ENCODE data around the gene CD274.
"Not testable (repeated sequence)": the region's sequence is repeated elsewhere in the genome, so short reads cannot be mapped to it uniquely, and the experiment has no call there.

The CD274 gene

DNA sequence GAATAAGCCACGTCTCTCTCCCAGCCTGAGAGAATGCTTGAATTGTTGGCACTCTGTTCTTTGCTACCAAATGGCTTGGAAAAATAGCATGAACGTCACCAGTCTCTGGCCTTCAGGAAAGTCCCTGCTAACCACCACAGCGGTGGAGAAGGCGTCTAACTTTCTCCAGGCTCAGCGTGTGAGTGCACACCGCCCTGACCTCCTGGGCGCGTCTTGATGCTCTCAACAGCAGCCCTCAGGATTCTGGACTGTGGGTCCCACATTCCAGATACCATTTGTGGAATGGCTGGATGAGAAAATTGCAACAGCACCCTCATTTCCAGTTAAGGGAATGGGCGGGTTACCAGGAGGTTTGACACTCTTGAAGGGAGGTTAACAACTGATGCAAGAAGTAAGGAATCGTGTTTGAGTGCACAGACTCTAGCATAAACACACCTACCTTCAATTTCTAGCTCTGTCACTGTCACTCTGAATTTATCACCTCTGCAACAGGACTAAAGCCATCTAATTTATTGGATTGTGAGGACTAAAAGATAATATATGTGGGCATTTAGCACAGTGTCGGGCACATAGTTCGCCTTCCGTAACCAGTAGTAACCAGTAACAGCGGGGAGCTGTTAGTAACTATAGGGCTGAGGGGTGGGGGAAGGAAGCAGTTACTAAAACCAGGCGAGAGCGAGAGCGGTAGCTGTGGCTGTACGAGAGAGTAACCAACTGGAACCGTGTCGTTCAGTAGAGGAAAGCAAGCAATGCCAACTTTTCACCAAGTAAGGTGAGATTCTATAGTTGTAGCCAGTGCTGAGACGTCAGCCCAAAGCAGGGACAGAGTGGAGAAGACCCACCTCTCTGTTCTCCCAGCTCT is 11.8 kb upstream of the CD274 start:
- peak; percentile 40 for DNase-seq

DNA sequence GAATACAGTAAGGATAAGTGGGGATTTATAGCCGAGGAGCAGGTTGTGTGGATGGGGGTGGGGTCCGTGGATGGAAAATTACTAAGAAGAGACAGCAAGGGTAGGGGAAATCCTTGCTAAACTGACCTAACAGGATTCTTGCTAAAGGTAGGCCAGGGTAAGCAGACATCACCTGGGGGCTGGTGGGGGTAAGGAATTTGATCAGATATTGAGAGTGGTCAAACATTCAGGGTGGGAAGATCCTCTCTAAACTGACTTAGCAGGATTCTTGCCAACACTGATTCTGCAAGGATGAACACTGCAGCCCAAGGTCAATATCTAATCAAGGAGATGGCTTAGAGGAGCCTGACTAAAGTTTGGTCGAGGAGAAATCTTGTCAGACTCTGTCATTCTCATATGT is 9.9 kb upstream of the CD274 start:
- DNase-seq: no peak

DNA sequence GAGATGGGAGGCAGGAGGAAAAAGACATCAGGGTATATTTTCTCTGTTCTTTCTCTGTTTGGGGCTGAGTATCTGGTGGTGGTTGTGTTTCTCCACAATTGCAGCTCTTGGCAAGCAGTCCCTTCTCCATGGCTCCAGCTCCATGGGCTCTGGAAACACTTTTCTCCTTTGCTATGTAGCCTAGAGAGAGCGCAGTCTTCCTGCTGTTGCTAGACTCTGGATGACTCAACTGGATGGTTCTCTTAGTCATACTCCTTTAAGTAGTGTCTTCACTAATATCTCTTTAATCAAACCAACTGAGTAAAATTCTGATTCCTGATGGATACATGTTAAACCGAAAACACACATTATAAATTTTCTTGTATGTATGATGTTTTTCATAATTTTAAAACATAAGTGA is 9.3 kb upstream of the CD274 start:
- DNase-seq: no peak

DNA sequence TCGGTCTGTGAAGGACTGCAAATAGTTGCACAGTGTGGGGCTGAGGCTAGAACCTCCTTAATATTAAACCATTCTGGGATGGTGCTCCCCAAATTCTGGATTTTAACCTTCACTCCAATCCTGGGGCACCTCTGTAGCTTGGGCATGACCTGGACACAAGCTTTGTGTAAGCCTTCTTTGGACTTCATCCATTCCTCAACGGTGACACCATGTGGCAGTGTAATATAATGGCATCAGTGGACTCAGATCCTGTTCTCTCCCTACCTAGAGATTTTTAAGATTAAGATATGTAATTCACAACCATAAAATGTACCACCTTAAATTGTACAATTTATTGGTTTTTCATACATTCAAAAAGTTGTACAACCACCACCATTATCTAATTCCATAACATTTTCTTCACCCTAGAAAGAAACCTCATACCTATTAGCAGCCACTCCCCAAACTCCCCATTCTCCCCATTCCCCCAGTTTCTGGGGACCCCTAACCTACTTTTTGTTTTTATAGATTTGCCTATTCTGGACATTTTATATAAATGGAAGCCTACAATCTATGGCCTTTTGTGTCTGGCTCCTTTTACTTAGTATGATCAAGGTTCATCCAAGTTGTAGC is 7.8 kb upstream of the CD274 start:
- DNase-seq: peak; percentile 17

DNA sequence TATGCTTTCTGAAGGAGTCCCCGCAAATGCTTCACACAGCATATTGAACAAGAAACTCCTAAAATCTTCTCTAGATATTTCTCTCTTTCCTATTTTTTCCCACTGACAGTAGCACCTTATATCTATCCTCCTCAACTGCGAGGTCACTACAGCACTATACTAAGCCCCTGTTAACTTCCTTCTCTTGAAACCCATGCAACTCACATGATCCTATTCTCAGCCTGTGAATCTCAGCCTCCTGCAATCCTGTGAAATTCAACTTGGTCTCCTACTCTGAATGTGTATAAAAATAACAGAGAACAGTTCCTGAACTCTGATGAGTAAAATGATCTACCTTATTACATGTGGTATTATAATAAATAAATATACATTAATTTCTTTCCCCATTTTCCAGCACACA is 6.5 kb upstream of the CD274 start:
- DNase-seq: no peak

DNA sequence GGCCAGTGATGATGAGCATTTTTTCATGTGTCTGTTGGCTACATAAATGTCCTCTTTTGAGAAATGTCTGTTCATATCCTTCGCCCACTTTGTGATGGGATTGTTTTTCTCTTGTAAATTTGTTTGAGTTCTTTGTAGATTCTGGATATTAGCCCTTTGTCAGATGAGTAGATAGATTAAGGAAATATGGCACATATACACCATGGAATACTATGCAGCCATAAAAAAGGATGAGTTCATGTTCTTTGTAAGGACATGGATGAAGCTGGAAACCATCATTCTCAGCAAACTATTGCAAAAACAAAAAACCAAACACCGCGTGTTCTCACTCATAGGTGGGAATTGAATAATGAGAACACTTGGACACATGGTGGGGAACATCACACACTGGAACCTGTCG is 5.2 kb upstream of the CD274 start:
- DNase-seq: not testable (repeated sequence)

DNA sequence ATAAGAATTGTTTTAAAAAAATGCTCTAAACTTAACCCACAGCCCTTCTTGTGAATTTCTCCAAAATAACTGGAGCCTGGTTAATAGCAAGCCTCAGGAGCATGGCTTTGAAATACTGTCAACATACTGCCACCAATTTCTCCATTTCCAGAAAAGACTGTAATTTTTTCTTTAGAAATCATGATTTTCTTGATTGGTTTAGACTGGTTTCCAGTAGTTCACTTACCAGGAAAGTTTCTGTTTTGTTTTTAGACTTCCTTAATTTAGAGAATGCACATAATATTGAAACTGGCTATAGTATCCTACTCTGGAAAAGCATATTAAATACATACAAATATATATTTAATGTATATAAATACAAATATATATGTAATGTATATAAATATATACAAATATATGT is 4.5 kb upstream of the CD274 start:
- DNase-seq: no peak

DNA sequence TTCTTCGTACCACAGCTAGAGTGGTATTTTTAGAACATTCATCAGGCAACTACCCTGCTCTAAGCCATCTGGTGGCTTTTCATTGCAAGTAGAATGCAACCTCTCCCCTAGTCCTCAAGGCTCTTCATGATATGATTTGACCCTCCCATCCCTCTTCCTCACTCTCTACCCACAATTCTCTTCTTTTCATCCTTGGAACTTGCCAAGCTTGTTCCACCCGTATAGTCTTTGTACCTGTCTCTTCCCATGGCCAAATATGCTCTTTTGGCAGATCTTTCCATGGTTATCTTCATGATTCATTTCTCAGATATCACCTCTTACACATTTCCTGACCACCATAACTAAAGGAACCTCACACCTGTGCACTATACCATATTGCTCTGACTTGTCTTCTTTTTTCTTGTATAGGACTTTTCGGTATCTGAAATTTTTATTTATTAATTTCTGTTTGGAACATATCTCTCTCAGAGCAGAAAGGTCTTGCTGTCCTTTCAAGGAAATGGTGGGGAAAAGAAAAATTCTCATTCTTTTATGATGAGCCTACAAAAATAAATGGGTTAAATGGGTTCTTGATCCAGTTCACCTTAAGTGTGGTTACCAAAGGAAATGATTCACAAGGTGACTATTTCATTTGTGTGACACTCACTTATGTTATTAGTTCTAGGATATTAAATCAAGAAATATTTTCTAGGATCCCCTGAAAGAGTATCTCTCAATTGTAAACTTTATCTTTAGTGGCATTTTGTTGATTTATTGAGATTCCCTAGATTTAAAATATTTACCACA is 3.7 kb upstream of the CD274 start:
- no peak for DNase-seq

DNA sequence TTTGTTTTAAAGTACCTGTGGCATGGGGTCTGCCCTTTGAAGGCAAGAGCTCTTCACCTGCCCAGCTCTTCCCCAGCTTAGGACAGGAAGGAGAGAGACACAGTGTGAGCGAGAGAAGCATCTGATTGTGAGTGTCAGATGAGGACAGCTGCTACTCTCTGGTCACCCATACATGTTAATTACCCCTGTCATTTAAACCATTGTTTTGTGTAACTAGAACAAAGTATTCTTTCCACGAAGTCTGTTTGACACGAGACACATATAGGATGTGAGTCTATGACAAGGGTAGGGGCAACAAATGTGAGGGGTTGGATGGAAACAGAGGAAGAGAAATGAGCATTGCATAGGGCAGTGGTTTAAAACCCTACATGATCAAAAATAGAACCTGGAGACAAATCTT is 3.0 kb upstream of the CD274 start:
- DNase-seq: no peak

DNA sequence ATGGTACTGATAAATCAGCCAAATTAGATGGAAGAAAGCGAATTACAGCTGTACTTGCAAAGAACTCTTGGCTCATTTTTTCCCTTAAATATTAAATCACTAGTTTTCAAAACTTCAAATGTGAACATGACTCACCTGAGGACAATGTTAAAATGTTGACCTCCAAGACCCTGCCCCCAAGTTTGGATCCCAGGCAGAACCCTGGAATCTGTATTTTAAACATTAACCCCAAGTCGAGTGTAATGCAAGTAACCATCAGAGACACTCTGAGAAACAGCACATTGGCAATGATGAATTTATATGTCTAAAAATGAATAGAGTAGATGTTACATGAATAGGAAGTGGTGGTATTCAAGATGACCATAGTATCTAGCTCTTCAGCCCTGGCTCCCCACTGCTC is 2.3 kb upstream of the CD274 start:
- no peak for DNase-seq

DNA sequence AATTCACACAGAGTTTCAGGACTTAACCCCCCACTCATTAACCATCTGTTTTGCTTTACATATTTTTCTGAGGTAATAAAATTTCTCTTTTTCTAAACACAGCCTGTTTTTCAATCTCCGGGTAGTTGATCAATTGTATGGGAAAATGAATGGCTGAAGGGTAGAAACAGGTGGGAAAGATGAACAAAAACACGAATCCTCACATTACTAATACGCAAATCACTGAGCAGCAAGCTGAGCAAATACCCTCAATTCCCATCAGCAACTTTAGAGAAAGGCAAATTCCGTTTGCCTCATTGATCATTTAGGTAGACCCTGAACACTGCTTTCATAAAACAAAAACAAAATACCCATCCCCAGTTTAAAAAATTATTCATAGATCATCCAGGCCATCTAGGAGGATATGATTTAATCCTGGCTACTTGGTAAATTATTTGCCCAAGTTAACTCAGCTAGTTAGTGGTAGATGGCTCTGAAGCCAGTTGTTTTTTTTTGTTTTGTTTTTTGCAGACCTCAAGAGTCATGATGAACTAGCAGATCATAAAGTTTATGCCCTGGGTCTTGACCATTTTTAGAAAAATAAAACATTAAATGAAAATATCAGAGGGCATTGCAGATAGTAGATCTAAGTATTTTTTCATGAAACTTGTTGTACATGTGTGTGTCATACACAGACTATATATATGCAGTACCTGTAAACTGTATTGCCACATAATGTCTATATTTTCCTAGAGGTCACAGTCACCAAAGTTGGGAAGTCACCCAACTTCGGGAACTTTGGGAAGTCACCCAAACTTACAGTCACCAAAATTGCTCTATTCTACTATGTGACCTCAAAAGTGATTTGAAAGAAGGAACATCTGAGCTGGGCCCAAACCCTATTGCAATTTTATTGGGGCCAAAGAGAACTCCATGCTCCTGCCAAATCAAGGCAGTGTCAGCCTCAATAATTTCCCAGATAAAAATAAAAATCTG is 1.6 kb upstream of the CD274 start:
- DNase-seq: no peak

DNA sequence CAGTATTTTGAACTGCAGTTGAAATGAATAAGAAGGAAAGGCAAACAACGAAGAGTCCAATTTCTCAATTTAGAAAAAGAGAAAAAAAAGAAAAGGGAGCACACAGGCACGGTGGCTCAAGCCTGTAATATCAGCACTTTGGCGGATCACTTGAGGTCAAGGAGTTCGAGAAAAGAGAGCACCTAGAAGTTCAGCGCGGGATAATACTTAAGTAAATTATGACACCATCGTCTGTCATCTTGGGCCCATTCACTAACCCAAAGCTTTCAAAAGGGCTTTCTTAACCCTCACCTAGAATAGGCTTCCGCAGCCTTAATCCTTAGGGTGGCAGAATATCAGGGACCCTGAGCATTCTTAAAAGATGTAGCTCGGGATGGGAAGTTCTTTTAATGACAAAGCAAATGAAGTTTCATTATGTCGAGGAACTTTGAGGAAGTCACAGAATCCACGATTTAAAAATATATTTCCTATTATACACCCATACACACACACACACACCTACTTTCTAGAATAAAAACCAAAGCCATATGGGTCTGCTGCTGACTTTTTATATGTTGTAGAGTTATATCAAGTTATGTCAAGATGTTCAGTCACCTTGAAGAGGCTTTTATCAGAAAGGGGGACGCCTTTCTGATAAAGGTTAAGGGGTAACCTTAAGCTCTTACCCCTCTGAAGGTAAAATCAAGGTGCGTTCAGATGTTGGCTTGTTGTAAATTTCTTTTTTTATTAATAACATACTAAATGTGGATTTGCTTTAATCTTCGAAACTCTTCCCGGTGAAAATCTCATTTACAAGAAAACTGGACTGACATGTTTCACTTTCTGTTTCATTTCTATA is 602 bp upstream of the CD274 start:
- no peak for DNase-seq

DNA sequence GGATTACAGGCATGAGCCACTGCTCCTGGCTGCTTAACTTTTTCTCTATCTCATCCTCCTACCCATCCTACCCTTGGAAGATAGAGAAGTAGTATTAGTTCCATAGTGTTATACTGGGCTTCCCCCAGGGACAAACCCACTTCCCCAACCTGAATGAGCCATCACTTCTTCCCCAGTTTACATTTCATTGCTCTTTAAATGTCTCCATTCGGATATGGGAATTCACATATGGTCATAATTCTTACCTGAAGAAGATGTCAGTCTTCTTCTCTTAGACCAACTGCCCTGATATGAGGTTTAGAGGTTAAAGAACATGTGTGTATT is 1.9 kb downstream of the CD274 start:
- no peak for DNase-seq

DNA sequence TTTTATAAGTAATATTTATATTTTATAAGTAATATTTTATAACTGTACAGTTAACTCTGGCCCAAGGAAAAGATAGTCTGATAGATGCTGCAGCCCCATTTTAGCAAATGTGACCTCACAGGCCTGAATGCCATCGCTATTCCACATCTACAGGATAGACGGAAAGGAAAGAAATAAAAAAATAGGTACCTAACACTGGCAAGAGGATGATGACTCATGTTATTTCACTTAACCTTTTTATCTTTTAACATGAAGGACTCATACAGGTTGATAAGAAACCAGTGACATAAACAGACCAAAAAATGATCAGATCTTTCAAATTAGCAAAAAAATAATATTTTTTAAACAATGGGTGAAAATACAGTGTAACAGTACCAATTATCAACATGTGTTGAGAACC is 2.7 kb downstream of the CD274 start:
- no peak for DNase-seq

DNA sequence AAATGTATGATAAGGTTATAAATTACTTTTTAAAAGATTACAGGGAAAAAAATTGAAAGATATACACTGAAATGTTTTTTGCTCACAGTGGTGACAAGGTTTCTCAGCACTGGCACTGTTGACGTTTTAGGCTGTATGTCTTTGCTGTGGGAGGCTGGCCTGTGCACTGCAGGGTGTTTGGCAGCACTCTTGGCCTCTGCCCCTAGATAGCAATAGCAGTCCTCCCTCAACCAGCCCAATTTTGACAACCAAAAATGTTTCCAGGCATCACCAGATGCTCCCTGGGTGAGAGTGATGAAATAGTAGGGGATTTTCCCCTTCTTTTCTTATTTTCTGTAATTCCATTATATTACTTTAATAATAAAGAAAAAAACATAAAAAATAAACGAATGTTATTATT is 3.3 kb downstream of the CD274 start:
- DNase-seq: no peak

DNA sequence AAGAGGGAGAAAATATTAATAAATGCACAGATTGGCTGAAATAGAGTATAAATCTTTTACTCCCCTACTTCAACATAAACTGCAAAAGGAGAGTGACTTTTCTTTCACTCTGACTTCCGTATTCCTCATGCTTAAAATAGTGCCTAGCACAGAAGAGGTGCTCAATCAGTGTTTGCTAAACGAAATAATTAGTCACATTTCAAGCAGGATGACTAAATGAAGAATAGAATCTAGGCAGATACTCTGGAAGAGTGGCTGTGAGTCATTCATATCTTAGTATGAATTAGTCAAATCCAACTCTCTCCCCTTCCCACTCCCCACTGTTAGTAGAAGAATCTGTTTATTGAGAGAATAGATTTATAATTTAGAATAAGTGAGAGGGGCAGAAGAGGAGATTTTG is 4.8 kb downstream of the CD274 start:
- no peak for DNase-seq

DNA sequence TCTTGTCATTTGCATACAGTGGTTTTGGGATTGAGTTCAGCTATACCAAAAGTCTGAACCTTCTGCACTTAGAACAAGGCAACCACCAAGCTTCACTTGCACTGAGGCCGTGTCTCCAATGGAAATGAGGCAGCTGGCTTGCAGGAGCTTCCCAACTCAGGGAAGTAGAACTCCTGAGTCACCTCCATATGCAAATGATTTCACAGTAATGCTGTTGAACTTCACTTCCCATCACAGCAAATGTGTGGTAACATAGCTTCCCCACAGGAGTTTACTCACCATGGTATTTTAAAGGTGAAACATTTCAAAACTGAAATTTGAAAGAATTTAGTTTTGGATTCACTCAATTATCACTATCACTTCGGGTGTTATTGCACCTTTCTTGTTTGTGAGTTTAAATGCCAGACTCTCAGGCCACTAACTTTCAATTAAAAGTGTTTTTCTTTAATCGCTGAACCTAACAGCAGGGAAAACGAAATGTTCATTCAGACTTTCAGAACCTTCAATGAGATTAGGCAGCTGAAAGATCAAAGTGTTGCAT is 9.0 kb downstream of the CD274 start:
- no peak for DNase-seq

DNA sequence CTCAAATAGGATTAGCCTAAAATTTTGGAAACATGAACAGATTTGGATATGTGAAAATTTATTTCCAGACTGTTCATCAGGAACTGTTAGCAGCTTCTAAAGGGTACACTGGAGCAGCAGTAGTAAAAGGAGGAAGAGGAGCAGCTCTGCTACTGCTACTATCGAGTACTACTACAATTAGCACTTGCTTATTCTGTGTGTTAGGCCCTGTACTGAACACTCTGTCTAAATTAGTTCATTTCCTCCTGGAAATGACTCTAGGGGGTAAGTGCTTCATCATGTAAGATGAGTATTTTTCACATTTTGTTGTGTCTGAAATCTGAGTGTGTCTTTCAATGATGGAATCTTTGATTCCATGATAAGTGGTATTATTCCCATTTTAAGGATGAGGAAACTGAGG is 9.8 kb downstream of the CD274 start:
- DNase-seq: no peak

DNA sequence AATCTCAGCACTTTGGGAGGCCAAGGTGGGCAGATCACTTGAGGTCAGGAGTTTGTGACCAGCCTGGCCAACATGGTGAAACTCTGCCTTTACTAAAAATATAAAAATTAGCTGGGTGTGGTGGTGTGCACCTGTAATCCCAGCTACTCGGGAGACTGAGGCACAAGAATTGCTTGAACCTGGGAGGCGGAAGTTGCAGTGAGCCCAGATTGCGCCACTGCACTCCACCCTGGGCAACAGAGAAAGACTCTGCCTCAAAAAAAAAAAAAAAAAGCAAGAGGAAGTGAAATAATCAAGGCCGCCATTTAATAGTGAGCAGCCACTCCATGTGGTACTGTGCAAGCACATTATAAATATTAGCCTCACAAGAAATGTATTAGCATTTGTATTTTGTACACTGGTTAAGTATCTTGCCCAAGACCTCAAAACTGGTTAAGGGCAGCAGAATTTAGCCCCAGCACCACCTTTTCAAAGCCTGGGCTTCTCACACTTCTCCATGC is 14.5 kb downstream of the CD274 start:
- DNase-seq: not testable (repeated sequence)

DNA sequence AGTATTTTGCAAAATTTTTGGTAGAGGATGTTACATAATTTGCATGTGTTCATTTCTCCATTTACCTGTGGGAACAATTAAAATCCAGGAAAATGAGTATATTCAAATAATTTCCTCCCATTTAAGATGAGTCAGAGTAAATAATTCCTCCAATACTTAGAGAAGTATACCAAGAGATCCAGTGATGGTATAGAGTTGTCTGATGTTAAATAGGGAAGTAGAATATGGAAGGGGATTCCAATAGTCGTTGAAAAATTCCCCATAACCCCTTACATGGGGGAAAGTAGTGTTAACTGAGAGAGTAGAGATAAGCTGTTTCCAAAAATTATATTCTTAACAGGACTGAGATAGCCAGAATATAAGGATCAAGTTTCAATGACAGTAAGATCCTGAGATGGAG is 15.7 kb downstream of the CD274 start:
- DNase-seq: no peak

DNA sequence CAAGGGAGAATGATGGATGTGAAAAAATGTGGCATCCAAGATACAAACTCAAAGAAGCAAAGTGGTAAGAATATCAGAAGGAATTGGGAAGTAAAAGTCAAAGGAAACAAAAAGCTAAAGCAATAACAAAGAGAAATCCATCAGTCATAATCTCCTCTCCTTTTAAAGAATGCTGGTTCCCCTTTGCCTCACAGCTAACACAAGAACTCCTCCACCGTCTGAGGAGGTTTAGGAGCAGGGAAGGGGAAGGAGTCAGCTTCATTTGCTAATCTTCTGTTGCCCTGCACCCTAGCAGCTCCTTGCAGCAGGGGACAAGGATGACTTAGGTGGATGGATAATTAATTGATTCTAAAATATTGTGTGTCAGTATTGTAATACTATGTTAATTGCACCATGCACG is 16.4 kb downstream of the CD274 start:
- no peak for DNase-seq

DNA sequence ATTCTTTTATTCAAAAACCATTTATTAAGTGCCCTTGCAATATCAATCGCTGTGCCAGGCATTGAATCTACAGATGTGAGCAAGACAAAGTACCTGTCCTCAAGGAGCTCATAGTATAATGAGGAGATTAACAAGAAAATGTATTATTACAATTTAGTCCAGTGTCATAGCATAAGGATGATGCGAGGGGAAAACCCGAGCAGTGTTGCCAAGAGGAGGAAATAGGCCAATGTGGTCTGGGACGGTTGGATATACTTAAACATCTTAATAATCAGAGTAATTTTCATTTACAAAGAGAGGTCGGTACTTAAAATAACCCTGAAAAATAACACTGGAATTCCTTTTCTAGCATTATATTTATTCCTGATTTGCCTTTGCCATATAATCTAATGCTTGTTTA is 18.5 kb downstream of the CD274 start:
- no peak for DNase-seq

All from NCI-H2227 treated with DMSO at 0.1 percent for 48 hours (cell line).